Measurements from ENCODE around the gene ITIH2.
"Not testable (repeated sequence)": the region's sequence is repeated elsewhere in the genome, so short reads cannot be mapped to it uniquely, and the experiment has no call there.

ITIH2 gene, protein sequence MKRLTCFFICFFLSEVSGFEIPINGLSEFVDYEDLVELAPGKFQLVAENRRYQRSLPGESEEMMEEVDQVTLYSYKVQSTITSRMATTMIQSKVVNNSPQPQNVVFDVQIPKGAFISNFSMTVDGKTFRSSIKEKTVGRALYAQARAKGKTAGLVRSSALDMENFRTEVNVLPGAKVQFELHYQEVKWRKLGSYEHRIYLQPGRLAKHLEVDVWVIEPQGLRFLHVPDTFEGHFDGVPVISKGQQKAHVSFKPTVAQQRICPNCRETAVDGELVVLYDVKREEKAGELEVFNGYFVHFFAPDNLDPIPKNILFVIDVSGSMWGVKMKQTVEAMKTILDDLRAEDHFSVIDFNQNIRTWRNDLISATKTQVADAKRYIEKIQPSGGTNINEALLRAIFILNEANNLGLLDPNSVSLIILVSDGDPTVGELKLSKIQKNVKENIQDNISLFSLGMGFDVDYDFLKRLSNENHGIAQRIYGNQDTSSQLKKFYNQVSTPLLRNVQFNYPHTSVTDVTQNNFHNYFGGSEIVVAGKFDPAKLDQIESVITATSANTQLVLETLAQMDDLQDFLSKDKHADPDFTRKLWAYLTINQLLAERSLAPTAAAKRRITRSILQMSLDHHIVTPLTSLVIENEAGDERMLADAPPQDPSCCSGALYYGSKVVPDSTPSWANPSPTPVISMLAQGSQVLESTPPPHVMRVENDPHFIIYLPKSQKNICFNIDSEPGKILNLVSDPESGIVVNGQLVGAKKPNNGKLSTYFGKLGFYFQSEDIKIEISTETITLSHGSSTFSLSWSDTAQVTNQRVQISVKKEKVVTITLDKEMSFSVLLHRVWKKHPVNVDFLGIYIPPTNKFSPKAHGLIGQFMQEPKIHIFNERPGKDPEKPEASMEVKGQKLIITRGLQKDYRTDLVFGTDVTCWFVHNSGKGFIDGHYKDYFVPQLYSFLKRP

DNA sequence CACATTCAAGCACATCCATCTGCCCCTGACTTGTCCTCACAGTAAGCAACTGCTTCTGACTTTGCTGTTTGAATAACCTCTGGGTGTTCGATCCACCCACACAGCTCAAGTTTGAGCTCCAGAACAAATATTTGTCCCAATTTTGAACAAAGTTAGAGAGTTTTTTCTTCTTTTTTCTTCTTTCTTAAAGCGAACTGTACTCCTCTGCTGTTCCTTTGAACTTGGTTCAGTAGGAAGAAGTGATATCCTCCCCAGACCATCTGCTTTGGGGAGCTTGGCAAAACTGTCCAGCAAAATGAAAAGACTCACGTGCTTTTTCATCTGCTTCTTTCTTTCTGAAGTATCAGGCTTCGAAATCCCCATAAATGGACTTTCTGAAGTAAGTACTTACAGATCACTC is at the start of gene ITIH2:
ITIH2 (plus strand) TSS at position 177 of the 400 bp plus-strand sequence; CDS start at position 296, 119 bp downstream.
- H3K36me3 ChIP-seq (replicated peaks) = no peaks in the 10 kb centered on the region
- DNase-seq = no peak
- in situ Hi-C loops (cut with HindIII; ENCODE audit: low pct_ligation_motif_present, low sequenced_read_pairs) = no loop called here
- no peak within 1 kb of the TSS for H3K4me3 ChIP-seq (ENCODE audit: low read depth, low read length)
- H3K27ac ChIP-seq = no peak within 1 kb of the TSS
- H3K27me3 ChIP-seq (replicated peaks) = no peaks in the 10 kb centered on the region
- TF ChIP-seq, protein P1, sequence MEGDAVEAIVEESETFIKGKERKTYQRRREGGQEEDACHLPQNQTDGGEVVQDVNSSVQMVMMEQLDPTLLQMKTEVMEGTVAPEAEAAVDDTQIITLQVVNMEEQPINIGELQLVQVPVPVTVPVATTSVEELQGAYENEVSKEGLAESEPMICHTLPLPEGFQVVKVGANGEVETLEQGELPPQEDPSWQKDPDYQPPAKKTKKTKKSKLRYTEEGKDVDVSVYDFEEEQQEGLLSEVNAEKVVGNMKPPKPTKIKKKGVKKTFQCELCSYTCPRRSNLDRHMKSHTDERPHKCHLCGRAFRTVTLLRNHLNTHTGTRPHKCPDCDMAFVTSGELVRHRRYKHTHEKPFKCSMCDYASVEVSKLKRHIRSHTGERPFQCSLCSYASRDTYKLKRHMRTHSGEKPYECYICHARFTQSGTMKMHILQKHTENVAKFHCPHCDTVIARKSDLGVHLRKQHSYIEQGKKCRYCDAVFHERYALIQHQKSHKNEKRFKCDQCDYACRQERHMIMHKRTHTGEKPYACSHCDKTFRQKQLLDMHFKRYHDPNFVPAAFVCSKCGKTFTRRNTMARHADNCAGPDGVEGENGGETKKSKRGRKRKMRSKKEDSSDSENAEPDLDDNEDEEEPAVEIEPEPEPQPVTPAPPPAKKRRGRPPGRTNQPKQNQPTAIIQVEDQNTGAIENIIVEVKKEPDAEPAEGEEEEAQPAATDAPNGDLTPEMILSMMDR (IDR thresholded peaks at IDR 0.05; ENCODE audit: low read depth, low read length, missing control alignments) = no peak

DNA sequence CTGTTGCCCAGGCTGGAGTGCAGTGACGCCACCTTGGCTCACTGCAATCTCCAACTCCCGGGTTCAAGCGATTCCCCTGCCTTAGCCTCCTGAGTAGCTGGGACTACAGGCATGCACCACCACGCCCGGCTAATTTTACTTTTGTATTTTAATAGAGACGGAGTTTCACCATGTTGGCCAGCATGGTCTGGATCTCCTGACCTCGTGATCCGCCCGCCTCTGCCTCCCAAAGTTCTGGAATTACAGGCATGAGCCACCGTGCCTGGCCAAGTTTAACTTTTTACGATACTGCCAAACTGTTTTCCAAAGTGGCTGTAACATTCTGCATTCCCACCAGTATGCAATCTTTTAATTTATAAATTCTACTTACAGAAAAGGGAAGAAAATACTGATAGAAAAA is 46.0 kb upstream of the ITIH2 start:
- H3K4me3 ChIP-seq (ENCODE audit: low read depth, low read length); H3K27ac ChIP-seq; H3K27me3 ChIP-seq (replicated peaks); H3K36me3 ChIP-seq (replicated peaks); in situ Hi-C loops (cut with HindIII; ENCODE audit: low pct_ligation_motif_present, low sequenced_read_pairs); DNase-seq: not testable (repeated sequence)

DNA sequence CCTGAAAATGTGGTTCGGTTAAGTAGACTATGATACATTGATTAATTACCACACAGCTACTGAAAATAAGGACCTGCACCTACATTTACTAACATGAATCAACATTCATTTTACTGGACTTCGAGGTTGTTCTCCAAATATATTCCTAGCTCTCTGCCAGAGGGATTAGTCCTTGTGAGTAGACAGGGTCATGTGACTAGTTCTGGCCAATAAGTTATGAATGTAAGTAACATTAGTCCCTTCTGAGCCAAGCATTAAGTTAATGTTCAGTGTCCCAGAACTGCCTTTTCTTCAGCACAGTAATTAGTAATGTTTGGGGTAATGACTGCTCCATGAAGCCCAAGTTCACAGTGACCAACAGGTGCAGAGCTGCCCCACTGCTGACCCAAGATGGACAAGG is 45.6 kb upstream of the ITIH2 start:
- Histone ChIP-seq H3K36me3 (replicated peaks) (no peaks in the 10 kb centered on the region), H3K27me3 (replicated peaks) (no peaks in the 10 kb centered on the region), H3K27ac (no peak overlapping the region), H3K4me3 (ENCODE audit: low read depth, low read length) (no peak overlapping the region)
- DNase-seq = no peak
- in situ Hi-C loops (cut with HindIII; ENCODE audit: low pct_ligation_motif_present, low sequenced_read_pairs) = no loop called here
- TF ChIP-seq, protein P1 (IDR thresholded peaks at IDR 0.05; ENCODE audit: low read depth, low read length, missing control alignments) = no peak

DNA sequence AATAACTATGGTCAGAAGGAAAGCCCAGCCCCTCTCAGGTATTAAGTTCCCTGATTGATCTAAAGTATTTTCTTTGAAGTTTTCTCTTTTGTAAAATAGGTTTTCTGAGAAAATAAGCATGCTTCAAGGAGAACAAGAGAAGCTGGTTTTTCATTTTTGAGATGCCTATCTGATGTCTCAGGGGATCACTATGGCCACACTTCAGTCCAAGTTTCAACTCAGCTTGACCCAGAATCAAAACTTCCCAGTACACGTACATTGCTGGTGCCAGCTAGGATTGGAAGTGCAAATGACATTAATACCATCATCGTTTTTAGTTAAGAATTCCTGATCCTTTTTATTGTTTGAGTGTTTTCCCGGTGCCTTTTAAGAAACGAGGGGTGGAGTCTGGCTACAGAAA is 43.6 kb upstream of the ITIH2 start:
- in situ Hi-C loops (cut with HindIII; ENCODE audit: low pct_ligation_motif_present, low sequenced_read_pairs) = no loop called here
- peaks cover 2% of the 10 kb centered on the region for H3K27me3 ChIP-seq (replicated peaks)
- no peak overlapping the region for H3K4me3 ChIP-seq (ENCODE audit: low read depth, low read length)
- no peak overlapping the region for H3K27ac ChIP-seq
- no peak for DNase-seq
- TF ChIP-seq, protein P1 (IDR thresholded peaks at IDR 0.05; ENCODE audit: low read depth, low read length, missing control alignments) = no peak
- H3K36me3 ChIP-seq (replicated peaks) = no peaks in the 10 kb centered on the region

DNA sequence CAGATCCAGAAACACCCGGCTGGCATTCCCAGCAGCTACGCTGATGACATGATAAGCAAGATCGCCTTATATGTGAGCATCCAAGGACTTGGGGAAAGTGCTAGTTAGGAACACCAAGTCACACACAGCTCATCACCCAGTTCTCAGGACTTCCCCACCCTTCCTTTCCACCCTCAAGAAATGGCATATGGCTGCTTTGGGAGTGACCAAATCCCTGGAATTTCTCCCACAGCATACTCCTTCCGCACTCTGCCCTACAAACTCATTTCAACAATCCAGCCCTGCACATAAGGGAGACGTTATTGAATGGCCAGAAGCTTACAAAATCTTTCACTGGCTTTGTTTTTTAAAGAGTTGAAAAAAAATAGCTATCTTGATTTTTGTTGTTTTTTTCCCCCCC is 40.6 kb upstream of the ITIH2 start:
- H3K4me3 ChIP-seq (ENCODE audit: low read depth, low read length) = no peak overlapping the region
- H3K36me3 ChIP-seq (replicated peaks) = no peaks in the 10 kb centered on the region
- H3K27me3 ChIP-seq (replicated peaks) = peaks cover 18% of the 10 kb centered on the region
- DNase-seq = no peak
- TF ChIP-seq, protein P1 (IDR thresholded peaks at IDR 0.05; ENCODE audit: low read depth, low read length, missing control alignments) = no peak
- no peak overlapping the region for H3K27ac ChIP-seq
- in situ Hi-C loops (cut with HindIII; ENCODE audit: low pct_ligation_motif_present, low sequenced_read_pairs) = no loop called here

DNA sequence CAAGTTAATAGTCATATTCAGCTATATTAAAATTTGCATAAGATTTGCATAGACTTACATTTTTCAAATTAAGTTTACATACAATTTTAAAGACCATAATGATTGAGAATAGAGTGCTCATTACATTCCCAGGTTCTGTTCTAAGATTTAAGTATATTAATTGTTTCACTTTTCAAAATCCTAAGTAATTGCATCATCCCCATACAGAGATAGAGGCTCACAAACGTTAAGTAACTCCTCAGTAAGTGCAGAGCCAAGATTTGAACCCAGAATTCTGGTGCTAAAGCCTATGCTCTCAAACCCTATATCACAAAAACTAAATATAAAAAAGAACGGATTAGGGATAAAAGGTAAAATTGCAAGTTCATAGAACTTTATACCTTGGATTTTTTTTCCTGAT is 38.4 kb upstream of the ITIH2 start:
- in situ Hi-C loops (cut with HindIII; ENCODE audit: low pct_ligation_motif_present, low sequenced_read_pairs) = no loop called here
- Histone ChIP-seq H3K27me3 (replicated peaks) (peaks cover 24% of the 10 kb centered on the region), H3K36me3 (replicated peaks) (no peaks in the 10 kb centered on the region), H3K27ac (no peak overlapping the region), H3K4me3 (ENCODE audit: low read depth, low read length) (no peak overlapping the region)
- TF ChIP-seq, protein P1 (IDR thresholded peaks at IDR 0.05; ENCODE audit: low read depth, low read length, missing control alignments) = no peak
- no peak for DNase-seq
